WTC11 (cell line): ENCODE data around the gene SPX. TPM values are rescaled to one million over a fixed set of nuclear protein-coding genes. Genes with fewer than 3 reads are reported as not detected.

ENCODE experiments used
- ATAC-seq: fragments of 200-7000 bp; cut with Tn5 transposase; 2 replicates; pipeline ENCODE4 v1.10.0; 2021; ENCODE audit warnings: mild to moderate bottlenecking, moderate library complexity
- CTCF ChIA-PET: fragments of 300-600 bp; sonication (Branson Sonifier 250); formaldehyde crosslinking; loops from one replicate; lab custom pipeline; 2021; ENCODE audit warnings: antibody characterized with exemption; lab: Charles Lee
- POLR2A ChIA-PET: fragments of 350-600 bp; sonication (Branson Sonifier 250); formaldehyde crosslinking; loops from one replicate; lab custom pipeline; 2021; ENCODE audit warnings: antibody characterized with exemption; lab: Charles Lee
- DNase-seq: peaks from one replicate; pipeline ENCODE4 v3.0.0; 2021; ENCODE audit warnings: low spot score
- H3K27ac Mint-ChIP-seq: 2 replicates; pipeline ENCODE4 v1.8.0; 2021; ENCODE audit warnings: mixed read lengths
- H3K27me3 Mint-ChIP-seq: 2 replicates; pipeline ENCODE4 v1.8.0; 2021; ENCODE audit warnings: low read depth, mild to moderate bottlenecking, moderate library complexity, mixed read lengths
- H3K36me3 Mint-ChIP-seq: 2 replicates; pipeline ENCODE4 v1.8.0; 2021; ENCODE audit warnings: mixed read lengths
- H3K4me1 Mint-ChIP-seq: 2 replicates; pipeline ENCODE4 v1.8.0; 2022; ENCODE audit warnings: mixed read lengths
- H3K4me3 Mint-ChIP-seq: 2 replicates; pipeline ENCODE4 v1.8.0; 2021; ENCODE audit warnings: mild to moderate bottlenecking, moderate library complexity, mixed read lengths
- H3K9me3 Mint-ChIP-seq: 2 replicates; pipeline ENCODE4 v1.8.0; 2021; ENCODE audit warnings: mixed read lengths
- AR ChIP-seq: fragments of 250-450 bp; sonication (Bioruptor Pico); IDR thresholded peaks from 2 replicates; pipeline ENCODE4 v1.9.0; 2021; ENCODE audit warnings: mild to moderate bottlenecking
- ARID4B ChIP-seq: sonication (generic); formaldehyde crosslinking; IDR thresholded peaks from 2 replicates; pipeline ENCODE4 v1.8.0; 2023; ENCODE audit warnings: missing genetic modification reagents, mild to moderate bottlenecking, borderline replicate concordance
- CDX4 ChIP-seq: fragments of 250-450 bp; sonication (Bioruptor Pico); IDR thresholded peaks from 2 replicates; pipeline ENCODE4 v1.9.0; 2021; ENCODE audit warnings: moderate library complexity, mild to moderate bottlenecking, inconsistent platforms, borderline replicate concordance
- CTCF ChIP-seq: fragments of 200-600 bp; IDR thresholded peaks from 2 replicates; pipeline ENCODE4 v1.8.0; 2022; ENCODE audit warnings: antibody characterized with exemption
- E2F1 ChIP-seq: sonication (generic); formaldehyde crosslinking; IDR thresholded peaks from 2 replicates; pipeline ENCODE4 v1.8.0; 2022; ENCODE audit warnings: mild to moderate bottlenecking, missing genetic modification reagents
- E2F5 ChIP-seq: sonication (generic); formaldehyde crosslinking; IDR thresholded peaks from 2 replicates; pipeline ENCODE4 v1.8.1; 2022; ENCODE audit warnings: mild to moderate bottlenecking, moderate library complexity, missing genetic modification reagents
- FOXP1 ChIP-seq: sonication (generic); formaldehyde crosslinking; IDR thresholded peaks from 2 replicates; pipeline ENCODE4 v1.8.0; 2022; ENCODE audit warnings: missing genetic modification reagents, mild to moderate bottlenecking, moderate library complexity, borderline replicate concordance
- GABPB1 ChIP-seq: sonication (generic); formaldehyde crosslinking; IDR thresholded peaks from 2 replicates; pipeline ENCODE4 v1.8.1; 2023; ENCODE audit warnings: mild to moderate bottlenecking, missing genetic modification reagents
- IRF2 ChIP-seq: sonication (generic); formaldehyde crosslinking; IDR thresholded peaks from 2 replicates; pipeline ENCODE4 v1.8.0; 2022; ENCODE audit warnings: low read depth, missing genetic modification reagents, borderline replicate concordance
- JAZF1 ChIP-seq: fragments of 250-450 bp; sonication (Bioruptor Pico); IDR thresholded peaks from 2 replicates; pipeline ENCODE4 v1.9.0; 2021; ENCODE audit warnings: moderate library complexity, mild to moderate bottlenecking, inconsistent platforms
- MXD4 ChIP-seq: fragments of 250-450 bp; sonication (Bioruptor Pico); IDR thresholded peaks from 2 replicates; pipeline ENCODE4 v1.8.0; 2021; ENCODE audit warnings: mild to moderate bottlenecking, moderate library complexity, borderline replicate concordance
- NR3C1 ChIP-seq: sonication (generic); formaldehyde crosslinking; conservative IDR thresholded peaks from 2 replicates; pipeline ENCODE4 v1.8.1; 2023; ENCODE audit warnings: low read depth, mild to moderate bottlenecking, missing genetic modification reagents
- RELA ChIP-seq: sonication (generic); formaldehyde crosslinking; IDR thresholded peaks from 2 replicates; pipeline ENCODE4 v1.8.1; 2022; ENCODE audit warnings: missing genetic modification reagents, mild to moderate bottlenecking, borderline replicate concordance
- SOX15 ChIP-seq: fragments of 250-450 bp; sonication (Bioruptor Pico); IDR thresholded peaks from 2 replicates; pipeline ENCODE4 v1.9.0; 2021; ENCODE audit warnings: mild to moderate bottlenecking
- ZMAT4 ChIP-seq: fragments of 250-450 bp; sonication (Bioruptor Pico); IDR thresholded peaks from 2 replicates; pipeline ENCODE4 v1.9.0; 2021; ENCODE audit warnings: mild to moderate bottlenecking
- ZNF416 ChIP-seq: fragments of 250-450 bp; sonication (Bioruptor Pico); IDR thresholded peaks from 2 replicates; pipeline ENCODE4 v1.9.0; 2021; ENCODE audit warnings: mild to moderate bottlenecking, inconsistent platforms
- ZNF425 ChIP-seq: fragments of 250-450 bp; sonication (Bioruptor Pico); conservative IDR thresholded peaks from 2 replicates; pipeline ENCODE4 v1.9.0; 2021; ENCODE audit warnings: mild to moderate bottlenecking
- total RNA-seq: library from RNA; stranded (reverse); gene quantifications from 3 replicates; pipeline ENCODE4 v1.2.3, GENCODE V29; 2021

SPX gene
- total RNA-seq, 1 experiment from 2014 or later, result 0.46 TPM

- H3K36me3 Mint-ChIP-seq, result no peaks in the 10 kb centered on the region
- no peaks in the 10 kb centered on the region for H3K4me1 Mint-ChIP-seq
- H3K27ac Mint-ChIP-seq, result no peak overlapping the region
- no peaks in the 10 kb centered on the region for H3K9me3 Mint-ChIP-seq
- ATAC-seq, result no peak
- ChIA-PET CTCF (no interaction called here), POLR2A (no interaction called here)
- H3K4me3 Mint-ChIP-seq, result no peak overlapping the region
- TF ChIP-seq NR3C1 (CRISPR knock-in tag), result no peak
- no peak for TF ChIP-seq JAZF1 (CRISPR knock-in tag)
- no peak for TF ChIP-seq FOXP1
- TF ChIP-seq GABPB1 (CRISPR knock-in tag), result no peak
- TF ChIP-seq ZNF425 (CRISPR knock-in tag), result no peak
- no peak for TF ChIP-seq ZNF416 (CRISPR knock-in tag)
- TF ChIP-seq E2F5, result no peak
- TF ChIP-seq IRF2, result no peak
- TF ChIP-seq ARID4B (CRISPR knock-in tag), result no peak
- no peak for TF ChIP-seq CTCF
- TF ChIP-seq CDX4 (CRISPR knock-in tag), result no peak
- TF ChIP-seq SOX15 (CRISPR knock-in tag), result no peak
- no peak for TF ChIP-seq E2F1 (CRISPR knock-in tag)
- peaks cover 3% of the 10 kb centered on the region; the same call in 1 of the 2 replicates for H3K27me3 Mint-ChIP-seq
- no peak for DNase-seq
These were observed 12.1 kb downstream of the SPX start for GRCh38 chr12:21538061-21538653.

- no peaks in the 10 kb centered on the region for H3K27me3 Mint-ChIP-seq
- H3K4me1 Mint-ChIP-seq, result no peaks in the 10 kb centered on the region
- H3K9me3 Mint-ChIP-seq, result no peaks in the 10 kb centered on the region
- H3K36me3 Mint-ChIP-seq, result no peaks in the 10 kb centered on the region
- no peak for DNase-seq
- no peak overlapping the region for H3K4me3 Mint-ChIP-seq
- no peak for ATAC-seq
- POLR2A ChIA-PET, result no interaction called here
- CTCF ChIA-PET, result no interaction called here
- H3K27ac Mint-ChIP-seq, result no peak overlapping the region
- TF ChIP-seq ZMAT4 (CRISPR knock-in tag) (no peak), AR (CRISPR knock-in tag) (no peak), RELA (no peak), MXD4 (CRISPR knock-in tag) (no peak)
These were observed 13.7 kb downstream of the SPX start for GRCh38 chr12:21539797-21540196.
